GM13977 (cell line): ENCODE measurements around the gene PKP3.
"Not testable (repeated sequence)": the region's sequence is repeated elsewhere in the genome, so short reads cannot be mapped to it uniquely, and the experiment has no call there.

Source experiments
- DNase-seq: peaks from one replicate; pipeline ENCODE4 v3.0.0; 2012; ENCODE audit warnings: low spot score
- CTCF ChIP-seq: IDR thresholded peaks from 2 replicates; pipeline ENCODE4 v1.5.1; 2012; ENCODE audit warnings: mild to moderate bottlenecking, control low read depth; ENCODE audit not compliant: insufficient read depth; ENCODE audit errors: extremely low read depth, missing control alignments
- in situ Hi-C: fragments of 300-500 bp; cut with MboI; formaldehyde crosslinking; loops from one replicate; pipeline ENCODE4 v1.12.0; 2022; ENCODE audit warnings: low sequenced_read_pairs, low pct_unique_long_range_greater_than_20kb, mixed read lengths, inconsistent platforms; ENCODE audit not compliant: unreplicated experiment

The PKP3 gene

GRCh38 chr11:394034-394857 lies at the start of gene PKP3:
PKP3 (plus strand) TSS chr11:394209; CDS start chr11:394293, 84 bp downstream.
- no peak for DNase-seq
- in situ Hi-C loops = no loop called here
- TF ChIP-seq CTCF = no peak

- in situ Hi-C loops = no loop called here
- DNase-seq = no peak
- no peak for TF ChIP-seq CTCF
Measured at GRCh38 chr11:344836-345578, 49.0 kb upstream of the PKP3 start.

- DNase-seq = no peak
- in situ Hi-C loops = no loop called here
- no peak for TF ChIP-seq CTCF
Measured at GRCh38 chr11:346529-346928, 47.5 kb upstream of the PKP3 start.

- in situ Hi-C loops = not testable (repeated sequence)
Measured at GRCh38 chr11:349270-349954, 44.6 kb upstream of the PKP3 start.

GRCh38 chr11:350033-350722 lies 43.8 kb upstream of the PKP3 start:
- in situ Hi-C loops = loop anchor here (10.0 kb wide), 1 partner anchor 45 kb away; the partner anchor contains the start of gene IFITM2
- DNase-seq = not testable (repeated sequence)

More at GRCh38 chr11:349270-349954, 44.6 kb upstream of the PKP3 start:
- not testable (repeated sequence) for DNase-seq

- DNase-seq = no peak
- no peak for TF ChIP-seq CTCF
- in situ Hi-C loops = loop anchor here (10.0 kb wide), 1 partner anchor 46 kb away; the partner anchor contains the start of gene IFITM2
Measured at GRCh38 chr11:350723-351255, 43.2 kb upstream of the PKP3 start.

- no peak for TF ChIP-seq CTCF
- in situ Hi-C loops = loop anchor here (10.0 kb wide), 1 partner anchor 47 kb away; the partner anchor contains the start of gene IFITM2
- no peak for DNase-seq
Measured at GRCh38 chr11:351411-351810, 42.6 kb upstream of the PKP3 start.
